ENCODE results near the gene TYMS. TPM values are rescaled to one million over a fixed set of nuclear protein-coding genes. Genes with fewer than 3 reads are reported as not detected.

TYMS gene
- total RNA-seq, 1 experiment from 2014 or later: 339 TPM

DNA sequence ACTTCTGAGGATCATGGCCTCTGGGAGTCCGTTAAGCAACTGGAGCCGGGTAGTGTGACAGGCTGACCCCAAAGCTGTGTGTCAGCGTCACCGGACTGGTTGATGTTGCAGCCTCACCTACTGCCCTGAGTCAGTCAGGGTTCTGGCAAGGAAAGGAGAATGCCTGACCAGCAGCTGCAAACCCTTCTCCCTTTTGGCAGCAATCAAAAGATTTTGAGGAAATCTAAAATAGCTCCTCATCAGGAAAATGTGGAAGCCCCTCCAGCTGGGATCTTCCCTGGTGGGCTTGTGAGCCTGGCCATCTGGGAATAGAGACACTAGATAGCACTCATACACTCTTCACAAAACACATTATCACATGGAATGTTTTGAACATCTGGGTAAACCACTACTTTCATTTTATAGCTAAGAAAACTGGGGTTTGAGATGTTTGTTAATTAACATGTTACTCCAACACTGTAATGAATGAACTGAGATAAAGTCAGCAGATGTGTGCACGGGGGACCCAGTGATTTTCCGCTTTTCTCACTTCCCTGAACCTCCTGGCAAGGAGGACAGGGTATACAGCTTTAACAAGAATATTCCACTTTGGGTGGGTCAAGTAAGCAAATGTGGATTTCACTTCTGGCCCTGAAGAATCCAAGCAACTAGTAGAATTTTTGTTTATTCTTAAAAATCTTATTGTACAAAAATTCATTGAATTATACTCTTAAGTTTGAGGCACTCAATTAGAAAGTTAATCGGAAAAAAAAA is 36.0 kb upstream of the TYMS start:
- no peak for DNase-seq (ENCODE audit: low spot score)
- no peak for TF ChIP-seq EZH2 (IDR thresholded peaks at IDR 0.05; ENCODE audit: borderline replicate concordance, low read depth, low read length, poor library complexity, severe bottlenecking)
- TF ChIP-seq, protein P1, sequence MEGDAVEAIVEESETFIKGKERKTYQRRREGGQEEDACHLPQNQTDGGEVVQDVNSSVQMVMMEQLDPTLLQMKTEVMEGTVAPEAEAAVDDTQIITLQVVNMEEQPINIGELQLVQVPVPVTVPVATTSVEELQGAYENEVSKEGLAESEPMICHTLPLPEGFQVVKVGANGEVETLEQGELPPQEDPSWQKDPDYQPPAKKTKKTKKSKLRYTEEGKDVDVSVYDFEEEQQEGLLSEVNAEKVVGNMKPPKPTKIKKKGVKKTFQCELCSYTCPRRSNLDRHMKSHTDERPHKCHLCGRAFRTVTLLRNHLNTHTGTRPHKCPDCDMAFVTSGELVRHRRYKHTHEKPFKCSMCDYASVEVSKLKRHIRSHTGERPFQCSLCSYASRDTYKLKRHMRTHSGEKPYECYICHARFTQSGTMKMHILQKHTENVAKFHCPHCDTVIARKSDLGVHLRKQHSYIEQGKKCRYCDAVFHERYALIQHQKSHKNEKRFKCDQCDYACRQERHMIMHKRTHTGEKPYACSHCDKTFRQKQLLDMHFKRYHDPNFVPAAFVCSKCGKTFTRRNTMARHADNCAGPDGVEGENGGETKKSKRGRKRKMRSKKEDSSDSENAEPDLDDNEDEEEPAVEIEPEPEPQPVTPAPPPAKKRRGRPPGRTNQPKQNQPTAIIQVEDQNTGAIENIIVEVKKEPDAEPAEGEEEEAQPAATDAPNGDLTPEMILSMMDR (conservative IDR thresholded peaks at IDR 0.05; ENCODE audit: low read depth, low read length): no peak
- Histone ChIP-seq H3K27me3 (replicated peaks; ENCODE audit: insufficient read depth, low read depth, low read length, poor library complexity) (no peaks in the 10 kb centered on the region), H3K36me3 (ENCODE audit: insufficient read depth, low read length, poor library complexity, severe bottlenecking) (no peaks in the 10 kb centered on the region), H3K4me3 (ENCODE audit: low read depth, low read length, poor library complexity, severe bottlenecking) (no peak overlapping the region), H3K4me1 (ENCODE audit: insufficient read depth, low read length, poor library complexity, severe bottlenecking) (peaks cover 30% of the 10 kb centered on the region), H3K27ac (ENCODE audit: low read depth, low read length, poor library complexity, severe bottlenecking) (no peak overlapping the region), H3K9me3 (ENCODE audit: low read depth, low read length, poor library complexity, severe bottlenecking) (no peaks in the 10 kb centered on the region)
- BruUV-seq (replicated peaks): no TSS peak
- intact Hi-C loops (cut with micrococcal nuclease; ENCODE audit: unreplicated experiment): loop anchor here (5.0 kb wide), 1 partner anchor 121 kb away; no protein-coding TSS in a partner anchor
- CTCF ChIA-PET: interaction anchor here (0.6 kb wide), 1 partner anchor 209 kb away, joined by 3 read pairs; no protein-coding TSS in a partner anchor
- POLR2A ChIA-PET (ENCODE audit: low non-redundant PET): no interaction called here

DNA sequence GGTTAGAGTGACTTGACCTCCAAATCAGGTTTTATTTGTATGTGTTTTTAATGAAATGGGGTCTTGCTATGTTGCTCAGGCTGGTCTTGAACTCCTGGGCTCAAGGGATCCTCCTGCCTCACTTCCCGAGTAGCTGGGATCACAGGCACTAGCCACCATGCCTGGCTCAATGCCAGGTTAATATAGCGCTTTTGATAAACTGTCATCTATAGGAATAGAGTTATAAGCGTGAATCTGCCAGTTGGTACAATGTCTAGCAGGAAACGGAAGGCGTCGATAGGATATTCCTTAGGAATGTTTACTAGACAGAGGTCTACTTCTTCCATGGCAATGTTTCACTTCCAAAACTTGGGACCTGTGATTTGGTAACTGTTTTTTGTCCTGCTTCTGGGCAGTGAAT is 35.2 kb upstream of the TYMS start:
- CTCF ChIA-PET: interaction anchor here (2.8 kb wide), 1 partner anchor 209 kb away, joined by 36 read pairs; no protein-coding TSS in a partner anchor

DNA sequence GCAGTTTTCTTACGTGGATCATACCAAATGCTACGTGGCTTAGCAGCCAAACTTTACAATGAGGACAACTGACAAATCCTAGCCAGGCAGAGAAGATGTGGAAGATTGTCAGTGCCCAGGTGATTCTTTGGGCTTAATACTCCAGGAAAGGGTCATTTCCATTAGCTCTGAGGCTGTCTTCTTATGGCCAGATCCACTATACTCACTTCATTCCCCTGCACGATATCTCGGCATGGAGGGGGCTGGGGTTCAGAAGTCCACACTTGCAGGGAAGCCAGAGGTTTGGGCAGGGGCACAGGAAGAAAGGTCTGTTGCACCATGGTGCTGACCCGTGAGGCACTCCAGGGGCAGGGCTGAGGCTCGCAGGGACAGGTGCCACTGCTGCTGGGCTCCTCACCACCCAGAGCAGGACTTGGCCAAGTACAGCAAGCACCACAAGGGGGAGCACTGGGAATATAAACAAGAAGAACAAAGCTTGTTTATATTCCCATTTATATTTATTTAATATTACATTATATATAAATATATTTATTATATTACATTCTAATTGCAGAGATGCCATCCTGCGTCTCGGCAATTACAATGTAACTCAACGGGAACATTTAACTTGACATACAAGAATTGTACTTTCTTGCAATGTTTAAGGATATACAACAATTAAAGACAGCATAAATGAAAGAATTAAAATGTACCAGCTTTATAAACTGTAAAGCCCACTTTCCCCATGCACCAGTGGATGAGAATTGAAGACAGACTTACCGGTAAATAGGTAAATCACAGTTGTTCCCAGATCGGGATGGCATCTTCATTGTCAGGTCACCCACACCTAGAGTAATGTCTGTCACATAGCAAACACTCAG is 33.5 kb upstream of the TYMS start:
- intact Hi-C loops (cut with micrococcal nuclease; ENCODE audit: unreplicated experiment): loop anchor here (1.0 to 5.0 kb wide), 3 partner anchors 118 to 215 kb away; no protein-coding TSS in a partner anchor
- TF ChIP-seq EZH2 (IDR thresholded peaks at IDR 0.05; ENCODE audit: borderline replicate concordance, low read depth, low read length, poor library complexity, severe bottlenecking): no peak
- TF ChIP-seq, protein P1 (conservative IDR thresholded peaks at IDR 0.05; ENCODE audit: low read depth, low read length): peak; percentile 75
- Histone ChIP-seq H3K36me3 (ENCODE audit: insufficient read depth, low read length, poor library complexity, severe bottlenecking) (no peaks in the 10 kb centered on the region), H3K27ac (ENCODE audit: low read depth, low read length, poor library complexity, severe bottlenecking) (no peak overlapping the region), H3K9me3 (ENCODE audit: low read depth, low read length, poor library complexity, severe bottlenecking) (no peaks in the 10 kb centered on the region), H3K4me1 (ENCODE audit: insufficient read depth, low read length, poor library complexity, severe bottlenecking) (peaks cover 14% of the 10 kb centered on the region), H3K27me3 (replicated peaks; ENCODE audit: insufficient read depth, low read depth, low read length, poor library complexity) (no peaks in the 10 kb centered on the region), H3K4me3 (ENCODE audit: low read depth, low read length, poor library complexity, severe bottlenecking) (no peak overlapping the region)
- ChIA-PET CTCF (interaction anchor here (1.6 to 2.8 kb wide), 3 partner anchors 88 to 216 kb away, joined by 8 to 36 read pairs (median 20); partner anchors contain the start of gene ENOSF1), POLR2A (ENCODE audit: low non-redundant PET) (no interaction called here)
- DNase-seq (ENCODE audit: low spot score): peak; percentile 72
- BruUV-seq (replicated peaks): no TSS peak

More for the DNA sequence above, 35.2 kb upstream of the TYMS start:
- H3K36me3 ChIP-seq (ENCODE audit: insufficient read depth, low read length, poor library complexity, severe bottlenecking): no peaks in the 10 kb centered on the region
- BruUV-seq (replicated peaks): no TSS peak
- H3K27ac ChIP-seq (ENCODE audit: low read depth, low read length, poor library complexity, severe bottlenecking): no peak overlapping the region
- peaks cover 22% of the 10 kb centered on the region for H3K4me1 ChIP-seq (ENCODE audit: insufficient read depth, low read length, poor library complexity, severe bottlenecking)
- no peaks in the 10 kb centered on the region for H3K9me3 ChIP-seq (ENCODE audit: low read depth, low read length, poor library complexity, severe bottlenecking)
- DNase-seq (ENCODE audit: low spot score): no peak
- no peak for TF ChIP-seq EZH2 (IDR thresholded peaks at IDR 0.05; ENCODE audit: borderline replicate concordance, low read depth, low read length, poor library complexity, severe bottlenecking)
- TF ChIP-seq, protein P1 (conservative IDR thresholded peaks at IDR 0.05; ENCODE audit: low read depth, low read length): no peak
- H3K4me3 ChIP-seq (ENCODE audit: low read depth, low read length, poor library complexity, severe bottlenecking): no peak overlapping the region
- intact Hi-C loops (cut with micrococcal nuclease; ENCODE audit: unreplicated experiment): loop anchor here (5.0 kb wide), 1 partner anchor 120 kb away; no protein-coding TSS in a partner anchor
- H3K27me3 ChIP-seq (replicated peaks; ENCODE audit: insufficient read depth, low read depth, low read length, poor library complexity): no peaks in the 10 kb centered on the region
- POLR2A ChIA-PET (ENCODE audit: low non-redundant PET): no interaction called here
